HEK293 (cell line): Measurements from ENCODE around the gene POU2F2.

Source experiments
- CTCF ChIA-PET: fragments of 350-600 bp; formaldehyde crosslinking; extraction: SDS; loops from one replicate; lab custom pipeline; 2021; ENCODE audit warnings: antibody characterized with exemption; lab: Yijun Ruan, JAX
- POLR2A ChIA-PET: fragments of 300-600 bp; formaldehyde crosslinking; extraction: SDS; loops from one replicate; lab custom pipeline; 2020; ENCODE audit warnings: antibody characterized with exemption, inconsistent platforms; lab: Yijun Ruan, JAX
- H3K27ac ChIP-seq: fragments of 200-500 bp; sonication (Bioruptor generic); 2 replicates; pipeline ENCODE4 v1.5.1; 2014; ENCODE audit warnings: low read depth, low read length, control low read depth, inconsistent platforms; ENCODE audit errors: extremely low read depth
- H3K36me3 ChIP-seq, 2 experiments: fragments of 200-500 bp in 1 of 2; sonication (Bioruptor generic) in 1 of 2; 1 replicate in 1 of 2; 2 replicates in 1 of 2; pipeline ENCODE4 v1.5.1; 2014 to 2017; ENCODE audit warnings: inconsistent platforms in 2 of 2, low read length in 2 of 2; ENCODE audit not compliant: control insufficient read depth in 2 of 2, insufficient read depth in 1 of 2
- H3K4me1 ChIP-seq: fragments of 200-500 bp; sonication (Bioruptor generic); 2 replicates; pipeline ENCODE4 v1.5.1; 2014; ENCODE audit warnings: mild to moderate bottlenecking, low read length, inconsistent platforms; ENCODE audit not compliant: control insufficient read depth, insufficient read depth
- H3K4me3 ChIP-seq: 2 replicates; pipeline ENCODE4 v1.5.1; 2011; ENCODE audit warnings: low read depth, mild to moderate bottlenecking, control low read depth, low read length, moderate library complexity
- H3K9me3 ChIP-seq: fragments of 200-500 bp; sonication (Bioruptor generic); 2 replicates; pipeline ENCODE4 v1.5.1; 2014; ENCODE audit warnings: low read depth, low read length, inconsistent platforms; ENCODE audit not compliant: control insufficient read depth, insufficient read depth
- EGR2 ChIP-seq: fragments of 450-650 bp; formaldehyde crosslinking; IDR thresholded peaks from 2 replicates; pipeline ENCODE4 v1.5.1; 2016; ENCODE audit warnings: low read depth, missing biosample characterization, missing genetic modification characterization
- GFI1B ChIP-seq: fragments of 450-650 bp; formaldehyde crosslinking; IDR thresholded peaks from 2 replicates; pipeline ENCODE4 v1.5.1; 2016; ENCODE audit warnings: missing biosample characterization, missing genetic modification characterization
- KLF1 ChIP-seq: fragments of 450-650 bp; formaldehyde crosslinking; IDR thresholded peaks from 2 replicates; pipeline ENCODE4 v1.5.1; 2016; ENCODE audit warnings: missing biosample characterization, missing genetic modification characterization
- KLF8 ChIP-seq: fragments of 450-650 bp; formaldehyde crosslinking; IDR thresholded peaks from 2 replicates; pipeline ENCODE4 v1.5.1; 2016; ENCODE audit warnings: missing biosample characterization, missing genetic modification characterization
- KLF9 ChIP-seq: fragments of 450-650 bp; formaldehyde crosslinking; IDR thresholded peaks from 2 replicates; pipeline ENCODE4 v1.5.1; 2016; ENCODE audit warnings: missing biosample characterization, missing genetic modification characterization, low read depth
- SCRT2 ChIP-seq: fragments of 450-650 bp; formaldehyde crosslinking; IDR thresholded peaks from 2 replicates; pipeline ENCODE4 v1.5.1; 2016; ENCODE audit warnings: missing biosample characterization, missing genetic modification characterization
- ZFHX2 ChIP-seq: fragments of 450-650 bp; formaldehyde crosslinking; conservative IDR thresholded peaks from 2 replicates; pipeline ENCODE4 v1.5.1; 2016; ENCODE audit warnings: missing biosample characterization, missing genetic modification characterization
- ZNF112 ChIP-seq: fragments of 450-650 bp; formaldehyde crosslinking; IDR thresholded peaks from 2 replicates; pipeline ENCODE4 v1.5.0; 2017; ENCODE audit warnings: missing biosample characterization, missing genetic modification characterization
- ZNF114 ChIP-seq: fragments of 450-650 bp; formaldehyde crosslinking; IDR thresholded peaks from 2 replicates; pipeline ENCODE4 v1.5.0; 2017; ENCODE audit warnings: missing biosample characterization, missing genetic modification characterization
- ZNF146 ChIP-seq: fragments of 450-650 bp; formaldehyde crosslinking; IDR thresholded peaks from 2 replicates; pipeline ENCODE4 v1.5.1; 2016; ENCODE audit warnings: missing biosample characterization, missing genetic modification characterization
- ZNF2 ChIP-seq: fragments of 450-650 bp; formaldehyde crosslinking; IDR thresholded peaks from 2 replicates; pipeline ENCODE4 v1.5.1; 2016; ENCODE audit warnings: missing biosample characterization, missing genetic modification characterization
- ZNF292 ChIP-seq: fragments of 450-650 bp; formaldehyde crosslinking; IDR thresholded peaks from 2 replicates; pipeline ENCODE4 v1.5.1; 2016; ENCODE audit warnings: low read depth, missing biosample characterization, missing genetic modification characterization, borderline replicate concordance
- ZNF324 ChIP-seq: fragments of 450-650 bp; formaldehyde crosslinking; IDR thresholded peaks from 2 replicates; pipeline ENCODE4 v1.5.1; 2016; ENCODE audit warnings: missing biosample characterization, missing genetic modification characterization
- ZNF624 ChIP-seq: fragments of 450-650 bp; formaldehyde crosslinking; IDR thresholded peaks from 2 replicates; pipeline ENCODE4 v1.5.1; 2017; ENCODE audit warnings: missing biosample characterization, missing genetic modification characterization
- ZNF654 ChIP-seq: fragments of 450-650 bp; formaldehyde crosslinking; IDR thresholded peaks from 2 replicates; pipeline ENCODE4 v1.5.1; 2016; ENCODE audit warnings: low read depth, missing biosample characterization, missing genetic modification characterization
- TF ChIP-seq, protein P1 (sequence below): fragments of 450-650 bp; formaldehyde crosslinking; IDR thresholded peaks from 2 replicates; pipeline ENCODE4 v1.5.0; 2017; ENCODE audit warnings: missing biosample characterization, missing genetic modification characterization, borderline replicate concordance
- TF ChIP-seq, protein P2 (sequence below): IDR thresholded peaks from 2 replicates; pipeline ENCODE4 v1.6.1; 2011; ENCODE audit warnings: mild to moderate bottlenecking, low read depth, low read length, borderline replicate concordance
- TF ChIP-seq, protein P3 (sequence below): fragments of 450-650 bp; formaldehyde crosslinking; IDR thresholded peaks from 2 replicates; pipeline ENCODE4 v1.5.1; 2017; ENCODE audit warnings: missing biosample characterization, missing genetic modification characterization
- TF ChIP-seq, protein P4 (sequence below): fragments of 450-650 bp; formaldehyde crosslinking; IDR thresholded peaks from 2 replicates; pipeline ENCODE4 v1.5.1; 2016; ENCODE audit warnings: missing biosample characterization, missing genetic modification characterization, low read depth

The POU2F2 gene

DNA sequence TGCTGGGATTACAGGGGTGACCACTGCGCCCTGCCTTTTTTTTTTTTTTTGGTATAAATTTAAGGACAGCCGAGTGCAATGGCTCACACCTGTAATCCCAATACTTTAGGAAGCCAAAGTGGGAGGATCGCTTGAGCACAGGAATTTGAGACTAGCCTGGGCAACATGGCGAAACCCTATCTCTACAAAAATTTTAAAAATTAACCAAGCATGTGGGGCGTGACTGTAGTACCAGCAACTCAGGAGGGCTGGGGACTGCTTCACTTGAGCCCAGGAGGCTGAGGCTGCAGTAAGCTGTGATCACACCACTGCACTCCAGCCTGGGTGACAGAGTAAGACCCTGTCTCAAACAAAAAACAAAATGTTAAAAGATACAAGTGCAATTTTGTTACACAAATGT is 34.8 kb downstream of the POU2F2 start:
- H3K4me3 ChIP-seq, result no peak overlapping the region
- TF ChIP-seq ZNF2 (no peak), ZNF624 (tag by site-specific recombination) (no peak)
- no peaks in the 10 kb centered on the region; a peak in 1 of 3 replicates for H3K36me3 ChIP-seq
- POLR2A ChIA-PET, result interaction anchor here (0.7 kb wide), 1 partner anchor 195 kb away, joined by 4 read pairs; no protein-coding TSS in a partner anchor
- H3K9me3 ChIP-seq, result no peaks in the 10 kb centered on the region
- H3K4me1 ChIP-seq, result no peaks in the 10 kb centered on the region
- CTCF ChIA-PET, result interaction anchor here (0.6 to 3.7 kb wide), 8 partner anchors 12 to 341 kb away, joined by 3 to 37 read pairs (median 4); no protein-coding TSS in a partner anchor
- H3K27ac ChIP-seq, result no peak overlapping the region

DNA sequence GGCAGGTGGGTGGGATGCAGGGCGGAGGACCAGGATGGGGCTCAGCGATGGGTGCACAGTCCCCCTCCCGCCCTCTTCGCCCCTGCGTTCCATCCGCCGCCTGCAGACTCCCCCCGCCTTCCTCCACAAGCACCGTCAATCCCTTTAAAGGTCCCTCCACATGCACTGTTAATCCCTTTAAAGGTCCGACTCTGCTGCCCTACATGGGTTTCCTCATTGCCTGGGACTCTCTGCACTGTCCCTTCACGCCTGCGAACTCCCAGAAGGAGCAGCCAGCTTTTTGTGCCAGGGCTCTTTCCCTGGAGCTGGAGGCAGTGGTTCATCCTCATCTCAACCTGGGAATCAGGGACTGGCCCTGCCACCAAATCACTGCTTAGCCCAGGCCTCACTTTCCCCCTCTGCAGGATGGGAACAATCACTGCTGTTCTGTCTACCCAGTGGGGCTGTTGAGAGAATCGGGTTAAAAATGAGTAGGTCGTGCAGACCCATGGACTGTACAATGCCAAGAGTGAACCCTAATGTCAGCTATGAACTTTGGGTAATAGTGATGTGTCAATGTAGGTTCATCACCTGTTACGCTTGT is 35.9 kb downstream of the POU2F2 start:
- POLR2A ChIA-PET, result interaction anchor here (1.0 kb wide), 2 partner anchors 11 to 20 kb away, joined by 3 to 5 read pairs; partner anchors contain the start of gene ZNF574
- Histone ChIP-seq H3K36me3 (no peaks in the 10 kb centered on the region; a peak in 1 of 3 replicates), H3K4me3 (no peak overlapping the region), H3K27ac (no peak overlapping the region), H3K4me1 (no peaks in the 10 kb centered on the region), H3K9me3 (no peaks in the 10 kb centered on the region)
- TF ChIP-seq ZNF114 (tag by site-specific recombination) (no peak), GFI1B (tag by site-specific recombination) (0 out of 2 replicates have a peak, but pooled peaks have one; percentile 26), SCRT2 (tag by site-specific recombination) (peak; percentile 40; the same call in 1 of the 2 replicates)
- CTCF ChIA-PET, result interaction anchor here (0.5 to 4.7 kb wide), 8 partner anchors 9 to 342 kb away, joined by 3 to 39 read pairs (median 4); no protein-coding TSS in a partner anchor

DNA sequence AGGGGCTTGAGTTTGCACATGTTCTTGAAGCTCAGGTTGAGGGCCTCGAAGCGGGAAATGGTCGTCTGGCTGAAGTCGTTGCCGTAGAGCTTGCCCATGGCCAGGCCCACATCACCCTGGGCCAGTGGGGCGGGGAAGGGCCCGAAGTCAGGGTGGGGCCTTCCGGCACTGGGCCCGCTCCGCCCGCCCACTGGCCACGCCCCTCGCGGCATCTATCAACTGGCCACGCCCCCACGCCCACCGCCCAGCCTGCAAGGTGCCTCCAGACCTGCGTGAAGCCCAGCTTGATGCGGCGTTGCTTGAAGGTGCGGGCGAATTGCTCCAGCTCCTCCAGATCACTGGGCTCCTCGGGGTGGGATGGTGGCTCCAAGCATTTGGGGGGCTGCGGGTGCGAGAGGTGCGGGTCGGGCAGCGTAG is 36.4 kb downstream of the POU2F2 start:
- ChIA-PET CTCF (interaction anchor here (1.4 to 4.7 kb wide), 4 partner anchors 11 to 343 kb away, joined by 4 to 39 read pairs (median 6); no protein-coding TSS in a partner anchor), POLR2A (interaction anchor here (0.8 to 1.0 kb wide), 3 partner anchors 11 to 80 kb away, joined by 3 to 6 read pairs (median 5); partner anchors contain the start of gene ZNF574)
- no peaks in the 10 kb centered on the region for H3K9me3 ChIP-seq
- no peak overlapping the region for H3K4me3 ChIP-seq
- peak; percentile 41; the same call in 1 of the 2 replicates for TF ChIP-seq EGR2 (tag by site-specific recombination)
- TF ChIP-seq ZNF654 (tag by site-specific recombination), result no peak
- peak; percentile 37; the same call in 1 of the 2 replicates for TF ChIP-seq KLF8
- no peak for TF ChIP-seq ZNF146 (tag by site-specific recombination)
- TF ChIP-seq, protein P1, sequence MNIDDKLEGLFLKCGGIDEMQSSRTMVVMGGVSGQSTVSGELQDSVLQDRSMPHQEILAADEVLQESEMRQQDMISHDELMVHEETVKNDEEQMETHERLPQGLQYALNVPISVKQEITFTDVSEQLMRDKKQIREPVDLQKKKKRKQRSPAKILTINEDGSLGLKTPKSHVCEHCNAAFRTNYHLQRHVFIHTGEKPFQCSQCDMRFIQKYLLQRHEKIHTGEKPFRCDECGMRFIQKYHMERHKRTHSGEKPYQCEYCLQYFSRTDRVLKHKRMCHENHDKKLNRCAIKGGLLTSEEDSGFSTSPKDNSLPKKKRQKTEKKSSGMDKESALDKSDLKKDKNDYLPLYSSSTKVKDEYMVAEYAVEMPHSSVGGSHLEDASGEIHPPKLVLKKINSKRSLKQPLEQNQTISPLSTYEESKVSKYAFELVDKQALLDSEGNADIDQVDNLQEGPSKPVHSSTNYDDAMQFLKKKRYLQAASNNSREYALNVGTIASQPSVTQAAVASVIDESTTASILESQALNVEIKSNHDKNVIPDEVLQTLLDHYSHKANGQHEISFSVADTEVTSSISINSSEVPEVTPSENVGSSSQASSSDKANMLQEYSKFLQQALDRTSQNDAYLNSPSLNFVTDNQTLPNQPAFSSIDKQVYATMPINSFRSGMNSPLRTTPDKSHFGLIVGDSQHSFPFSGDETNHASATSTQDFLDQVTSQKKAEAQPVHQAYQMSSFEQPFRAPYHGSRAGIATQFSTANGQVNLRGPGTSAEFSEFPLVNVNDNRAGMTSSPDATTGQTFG (tag by site-specific recombination), result no peak
- no peak for TF ChIP-seq ZNF292 (tag by site-specific recombination)
- TF ChIP-seq, protein P2, sequence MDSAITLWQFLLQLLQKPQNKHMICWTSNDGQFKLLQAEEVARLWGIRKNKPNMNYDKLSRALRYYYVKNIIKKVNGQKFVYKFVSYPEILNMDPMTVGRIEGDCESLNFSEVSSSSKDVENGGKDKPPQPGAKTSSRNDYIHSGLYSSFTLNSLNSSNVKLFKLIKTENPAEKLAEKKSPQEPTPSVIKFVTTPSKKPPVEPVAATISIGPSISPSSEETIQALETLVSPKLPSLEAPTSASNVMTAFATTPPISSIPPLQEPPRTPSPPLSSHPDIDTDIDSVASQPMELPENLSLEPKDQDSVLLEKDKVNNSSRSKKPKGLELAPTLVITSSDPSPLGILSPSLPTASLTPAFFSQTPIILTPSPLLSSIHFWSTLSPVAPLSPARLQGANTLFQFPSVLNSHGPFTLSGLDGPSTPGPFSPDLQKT, result no peak
- TF ChIP-seq, protein P3, sequence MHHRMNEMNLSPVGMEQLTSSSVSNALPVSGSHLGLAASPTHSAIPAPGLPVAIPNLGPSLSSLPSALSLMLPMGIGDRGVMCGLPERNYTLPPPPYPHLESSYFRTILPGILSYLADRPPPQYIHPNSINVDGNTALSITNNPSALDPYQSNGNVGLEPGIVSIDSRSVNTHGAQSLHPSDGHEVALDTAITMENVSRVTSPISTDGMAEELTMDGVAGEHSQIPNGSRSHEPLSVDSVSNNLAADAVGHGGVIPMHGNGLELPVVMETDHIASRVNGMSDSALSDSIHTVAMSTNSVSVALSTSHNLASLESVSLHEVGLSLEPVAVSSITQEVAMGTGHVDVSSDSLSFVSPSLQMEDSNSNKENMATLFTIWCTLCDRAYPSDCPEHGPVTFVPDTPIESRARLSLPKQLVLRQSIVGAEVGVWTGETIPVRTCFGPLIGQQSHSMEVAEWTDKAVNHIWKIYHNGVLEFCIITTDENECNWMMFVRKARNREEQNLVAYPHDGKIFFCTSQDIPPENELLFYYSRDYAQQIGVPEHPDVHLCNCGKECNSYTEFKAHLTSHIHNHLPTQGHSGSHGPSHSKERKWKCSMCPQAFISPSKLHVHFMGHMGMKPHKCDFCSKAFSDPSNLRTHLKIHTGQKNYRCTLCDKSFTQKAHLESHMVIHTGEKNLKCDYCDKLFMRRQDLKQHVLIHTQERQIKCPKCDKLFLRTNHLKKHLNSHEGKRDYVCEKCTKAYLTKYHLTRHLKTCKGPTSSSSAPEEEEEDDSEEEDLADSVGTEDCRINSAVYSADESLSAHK (tag by site-specific recombination), result no peak
- TF ChIP-seq ZNF324, result no peak
- TF ChIP-seq, protein P4, sequence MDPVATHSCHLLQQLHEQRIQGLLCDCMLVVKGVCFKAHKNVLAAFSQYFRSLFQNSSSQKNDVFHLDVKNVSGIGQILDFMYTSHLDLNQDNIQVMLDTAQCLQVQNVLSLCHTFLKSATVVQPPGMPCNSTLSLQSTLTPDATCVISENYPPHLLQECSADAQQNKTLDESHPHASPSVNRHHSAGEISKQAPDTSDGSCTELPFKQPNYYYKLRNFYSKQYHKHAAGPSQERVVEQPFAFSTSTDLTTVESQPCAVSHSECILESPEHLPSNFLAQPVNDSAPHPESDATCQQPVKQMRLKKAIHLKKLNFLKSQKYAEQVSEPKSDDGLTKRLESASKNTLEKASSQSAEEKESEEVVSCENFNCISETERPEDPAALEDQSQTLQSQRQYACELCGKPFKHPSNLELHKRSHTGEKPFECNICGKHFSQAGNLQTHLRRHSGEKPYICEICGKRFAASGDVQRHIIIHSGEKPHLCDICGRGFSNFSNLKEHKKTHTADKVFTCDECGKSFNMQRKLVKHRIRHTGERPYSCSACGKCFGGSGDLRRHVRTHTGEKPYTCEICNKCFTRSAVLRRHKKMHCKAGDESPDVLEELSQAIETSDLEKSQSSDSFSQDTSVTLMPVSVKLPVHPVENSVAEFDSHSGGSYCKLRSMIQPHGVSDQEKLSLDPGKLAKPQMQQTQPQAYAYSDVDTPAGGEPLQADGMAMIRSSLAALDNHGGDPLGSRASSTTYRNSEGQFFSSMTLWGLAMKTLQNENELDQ (tag by site-specific recombination), result no peak
- no peak for TF ChIP-seq ZNF112
- TF ChIP-seq ZFHX2 (tag by site-specific recombination), result 0 out of 2 replicates have a peak, but pooled peaks have one; percentile 15
- TF ChIP-seq KLF9 (tag by site-specific recombination), result peak; percentile 55
- peak; percentile 97 for TF ChIP-seq KLF1 (tag by site-specific recombination)
- H3K36me3 ChIP-seq, result no peaks in the 10 kb centered on the region; a peak in 1 of 3 replicates
- H3K27ac ChIP-seq, result no peak overlapping the region
- H3K4me1 ChIP-seq, result no peaks in the 10 kb centered on the region
